ENCODE data around the gene CCDC157.

Gene CCDC157

DNA sequence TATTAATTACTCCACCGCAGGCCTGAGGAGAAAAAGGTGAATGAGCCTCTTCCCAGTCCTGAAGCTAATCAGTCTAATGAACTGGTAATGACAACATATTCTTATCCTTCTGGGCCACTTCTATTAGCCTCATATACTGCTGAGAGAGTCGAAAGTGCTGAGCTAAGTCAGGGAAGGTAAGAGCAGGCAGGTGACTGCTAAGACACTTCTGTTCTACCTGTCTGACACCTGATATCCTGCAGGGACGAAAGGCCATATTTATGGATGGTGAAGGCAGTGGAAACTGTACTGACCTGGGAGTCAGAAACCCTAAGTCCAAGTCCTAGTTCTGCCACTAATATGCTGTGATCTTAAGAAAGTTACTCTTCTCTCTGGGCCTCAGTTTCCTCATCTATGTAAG, 33.6 kb upstream of the CCDC157 start:
- TF ChIP-seq RAD21 (IDR thresholded peaks at IDR 0.05; ENCODE audit: low read depth) (no peak), FOXM1 (IDR thresholded peaks at IDR 0.05; ENCODE audit: borderline replicate concordance, low read depth) (no peak), CEBPB (IDR thresholded peaks at IDR 0.05) (no peak), EP300 (IDR thresholded peaks at IDR 0.05; ENCODE audit: borderline replicate concordance) (no peak), NFIC (IDR thresholded peaks at IDR 0.05) (no peak), TCF12 (IDR thresholded peaks at IDR 0.05; ENCODE audit: low read depth) (no peak), EGR1 (IDR thresholded peaks at IDR 0.05) (no peak), TAF1 (IDR thresholded peaks at IDR 0.05; ENCODE audit: low read depth) (no peak), TEAD4 (IDR thresholded peaks at IDR 0.05) (no peak), ZBTB7A (IDR thresholded peaks at IDR 0.05; ENCODE audit: low read depth) (no peak)
- TF ChIP-seq, protein P1, sequence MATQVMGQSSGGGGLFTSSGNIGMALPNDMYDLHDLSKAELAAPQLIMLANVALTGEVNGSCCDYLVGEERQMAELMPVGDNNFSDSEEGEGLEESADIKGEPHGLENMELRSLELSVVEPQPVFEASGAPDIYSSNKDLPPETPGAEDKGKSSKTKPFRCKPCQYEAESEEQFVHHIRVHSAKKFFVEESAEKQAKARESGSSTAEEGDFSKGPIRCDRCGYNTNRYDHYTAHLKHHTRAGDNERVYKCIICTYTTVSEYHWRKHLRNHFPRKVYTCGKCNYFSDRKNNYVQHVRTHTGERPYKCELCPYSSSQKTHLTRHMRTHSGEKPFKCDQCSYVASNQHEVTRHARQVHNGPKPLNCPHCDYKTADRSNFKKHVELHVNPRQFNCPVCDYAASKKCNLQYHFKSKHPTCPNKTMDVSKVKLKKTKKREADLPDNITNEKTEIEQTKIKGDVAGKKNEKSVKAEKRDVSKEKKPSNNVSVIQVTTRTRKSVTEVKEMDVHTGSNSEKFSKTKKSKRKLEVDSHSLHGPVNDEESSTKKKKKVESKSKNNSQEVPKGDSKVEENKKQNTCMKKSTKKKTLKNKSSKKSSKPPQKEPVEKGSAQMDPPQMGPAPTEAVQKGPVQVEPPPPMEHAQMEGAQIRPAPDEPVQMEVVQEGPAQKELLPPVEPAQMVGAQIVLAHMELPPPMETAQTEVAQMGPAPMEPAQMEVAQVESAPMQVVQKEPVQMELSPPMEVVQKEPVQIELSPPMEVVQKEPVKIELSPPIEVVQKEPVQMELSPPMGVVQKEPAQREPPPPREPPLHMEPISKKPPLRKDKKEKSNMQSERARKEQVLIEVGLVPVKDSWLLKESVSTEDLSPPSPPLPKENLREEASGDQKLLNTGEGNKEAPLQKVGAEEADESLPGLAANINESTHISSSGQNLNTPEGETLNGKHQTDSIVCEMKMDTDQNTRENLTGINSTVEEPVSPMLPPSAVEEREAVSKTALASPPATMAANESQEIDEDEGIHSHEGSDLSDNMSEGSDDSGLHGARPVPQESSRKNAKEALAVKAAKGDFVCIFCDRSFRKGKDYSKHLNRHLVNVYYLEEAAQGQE (IDR thresholded peaks at IDR 0.05; ENCODE audit: low read depth) = no peak
- TF ChIP-seq, protein P2, sequence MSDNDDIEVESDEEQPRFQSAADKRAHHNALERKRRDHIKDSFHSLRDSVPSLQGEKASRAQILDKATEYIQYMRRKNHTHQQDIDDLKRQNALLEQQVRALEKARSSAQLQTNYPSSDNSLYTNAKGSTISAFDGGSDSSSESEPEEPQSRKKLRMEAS (IDR thresholded peaks at IDR 0.05) = no peak

DNA sequence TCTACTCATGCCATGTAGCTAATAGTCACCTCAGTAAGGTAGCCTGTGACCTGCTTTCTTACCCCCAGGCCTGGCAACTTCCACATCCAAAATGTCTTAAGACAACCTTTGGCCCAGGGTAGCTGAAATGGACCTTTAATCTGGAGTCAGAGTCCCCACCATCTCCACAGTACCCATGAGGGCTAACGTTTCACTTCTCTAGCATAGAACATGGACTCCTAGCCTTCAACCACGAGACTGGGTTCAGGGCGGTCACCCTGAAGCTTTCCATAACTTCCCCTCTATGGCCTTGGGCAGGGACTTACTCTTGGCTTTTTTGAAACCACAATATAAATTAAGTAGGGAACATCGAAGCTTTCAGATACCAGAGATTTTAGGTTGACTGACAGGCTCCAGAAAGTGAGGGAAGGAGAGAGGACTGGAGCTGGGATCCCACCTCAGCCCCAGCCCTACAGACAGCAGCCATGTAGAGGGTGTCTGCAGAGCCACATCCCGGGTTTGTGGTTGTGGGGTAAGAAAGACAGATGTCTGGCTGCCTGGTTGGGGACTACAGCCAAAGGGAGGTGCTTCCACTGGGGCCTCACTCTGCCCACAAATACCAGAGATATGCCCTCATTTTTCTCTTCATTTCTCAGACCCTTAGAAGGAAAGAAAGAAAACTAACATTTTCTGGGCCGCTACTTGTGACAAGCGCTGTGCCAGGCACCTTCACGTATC, 32.6 kb upstream of the CCDC157 start:
- TF ChIP-seq YY1 (IDR thresholded peaks at IDR 0.05; ENCODE audit: low read depth) (no peak), TCF12 (IDR thresholded peaks at IDR 0.05; ENCODE audit: low read depth) (no peak), CREB1 (IDR thresholded peaks at IDR 0.05; ENCODE audit: low read depth) (no peak)

GRCh38 chr22:30325065-30325720, 31.6 kb upstream of the CCDC157 start:
- TF ChIP-seq, protein P1 (IDR thresholded peaks at IDR 0.05; ENCODE audit: low read depth) = no peak
- TF ChIP-seq EGR1 (IDR thresholded peaks at IDR 0.05) (no peak), CEBPB (IDR thresholded peaks at IDR 0.05) (no peak), ZBTB7A (IDR thresholded peaks at IDR 0.05; ENCODE audit: low read depth) (no peak), FOXM1 (IDR thresholded peaks at IDR 0.05; ENCODE audit: borderline replicate concordance, low read depth) (no peak), EP300 (IDR thresholded peaks at IDR 0.05; ENCODE audit: borderline replicate concordance) (no peak), RAD21 (IDR thresholded peaks at IDR 0.05; ENCODE audit: low read depth) (no peak), TEAD4 (IDR thresholded peaks at IDR 0.05) (no peak), YY1 (IDR thresholded peaks at IDR 0.05; ENCODE audit: low read depth) (no peak), TAF1 (IDR thresholded peaks at IDR 0.05; ENCODE audit: low read depth) (no peak), CREB1 (IDR thresholded peaks at IDR 0.05; ENCODE audit: low read depth) (no peak)
- TF ChIP-seq, protein P2 (IDR thresholded peaks at IDR 0.05) = no peak
- TF ChIP-seq, protein P3, sequence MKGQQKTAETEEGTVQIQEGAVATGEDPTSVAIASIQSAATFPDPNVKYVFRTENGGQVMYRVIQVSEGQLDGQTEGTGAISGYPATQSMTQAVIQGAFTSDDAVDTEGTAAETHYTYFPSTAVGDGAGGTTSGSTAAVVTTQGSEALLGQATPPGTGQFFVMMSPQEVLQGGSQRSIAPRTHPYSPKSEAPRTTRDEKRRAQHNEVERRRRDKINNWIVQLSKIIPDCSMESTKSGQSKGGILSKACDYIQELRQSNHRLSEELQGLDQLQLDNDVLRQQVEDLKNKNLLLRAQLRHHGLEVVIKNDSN (IDR thresholded peaks at IDR 0.05) = no peak

DNA sequence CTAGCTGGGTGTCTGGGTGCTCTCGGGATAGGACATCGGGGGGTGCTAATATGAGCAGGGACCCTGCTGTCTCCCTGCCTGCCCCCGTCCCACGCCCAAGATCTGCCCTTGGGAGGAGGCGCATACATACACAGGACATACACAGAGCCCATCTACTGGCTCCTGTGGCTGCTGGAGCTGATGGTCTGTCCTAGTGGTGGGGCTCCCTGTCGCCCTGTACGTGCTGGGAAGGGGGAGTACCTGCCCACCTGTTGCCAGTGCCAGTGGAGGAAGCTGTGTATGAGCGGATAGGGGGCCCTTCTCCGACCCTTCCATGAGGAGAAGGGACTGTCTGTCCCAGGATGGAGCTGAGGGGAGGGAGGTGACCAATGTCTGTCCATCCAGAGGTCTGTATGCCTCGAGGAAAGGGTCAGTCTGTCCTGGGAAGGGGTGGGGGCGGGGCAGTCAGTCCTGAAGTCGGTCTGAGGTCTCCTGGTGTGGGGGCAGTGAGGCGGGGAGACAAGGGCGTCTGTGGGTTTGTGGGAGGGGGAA, 31.0 kb upstream of the CCDC157 start:
- TF ChIP-seq, protein P1 (IDR thresholded peaks at IDR 0.05; ENCODE audit: low read depth) = no peak
- no peak for TF ChIP-seq TEAD4 (IDR thresholded peaks at IDR 0.05)

- TF ChIP-seq, protein P2 (IDR thresholded peaks at IDR 0.05) = 0 out of 2 replicates have a peak, but pooled peaks have one; percentile 15
- TF ChIP-seq ZBTB7A (IDR thresholded peaks at IDR 0.05; ENCODE audit: low read depth) = no peak
These were observed 30.5 kb upstream of the CCDC157 start for GRCh38 chr22:30326255-30326705.
